HEK293T (cell line): Measurements from ENCODE around the gene IFI6.

Experiments
- CTCF ChIA-PET: fragments of 350-600 bp; formaldehyde crosslinking; extraction: SDS; loops from one replicate; lab custom pipeline; 2021; ENCODE audit warnings: antibody characterized with exemption, inconsistent platforms; lab: Yijun Ruan, JAX
- POLR2A ChIA-PET: fragments of 350-600 bp; formaldehyde crosslinking; extraction: SDS; loops from one replicate; lab custom pipeline; 2020; ENCODE audit warnings: antibody characterized with exemption, inconsistent platforms; lab: Yijun Ruan, JAX
- DNase-seq: peaks from one replicate; pipeline ENCODE4 v3.0.0; 2012; ENCODE audit warnings: mixed read lengths; ENCODE audit errors: extremely low spot score
- ARNT ChIP-seq: fragments of 450-650 bp; IDR thresholded peaks from 2 replicates; pipeline ENCODE4 v1.6.1; 2017; ENCODE audit warnings: mild to moderate bottlenecking
- BHLHE40 ChIP-seq: fragments of 450-650 bp; IDR thresholded peaks from 2 replicates; pipeline ENCODE4 v1.6.1; 2016; ENCODE audit warnings: mild to moderate bottlenecking, moderate library complexity, borderline replicate concordance
- CTBP1 ChIP-seq: fragments of 450-650 bp; IDR thresholded peaks from 2 replicates; pipeline ENCODE4 v1.6.1; 2016; ENCODE audit warnings: borderline replicate concordance
- ELF4 ChIP-seq: fragments of 450-650 bp; IDR thresholded peaks from 2 replicates; pipeline ENCODE4 v1.6.1; 2017; ENCODE audit warnings: antibody characterized with exemption
- FOXA1 ChIP-seq: fragments of 450-650 bp; IDR thresholded peaks from 2 replicates; pipeline ENCODE4 v1.6.1; 2016; ENCODE audit warnings: mild to moderate bottlenecking
- FOXK2 ChIP-seq: fragments of 450-650 bp; IDR thresholded peaks from 2 replicates; pipeline ENCODE4 v1.6.1; 2016; ENCODE audit warnings: mild to moderate bottlenecking
- FOXM1 ChIP-seq: fragments of 450-650 bp; IDR thresholded peaks from 2 replicates; pipeline ENCODE4 v1.6.1; 2017; ENCODE audit warnings: mild to moderate bottlenecking, borderline replicate concordance
- HDGF ChIP-seq: fragments of 450-650 bp; IDR thresholded peaks from 2 replicates; pipeline ENCODE4 v1.6.1; 2017; ENCODE audit warnings: antibody characterized with exemption, borderline replicate concordance
- L3MBTL2 ChIP-seq: fragments of 450-650 bp; conservative IDR thresholded peaks from 2 replicates; pipeline ENCODE4 v1.6.1; 2016; ENCODE audit warnings: mild to moderate bottlenecking
- LEF1 ChIP-seq: fragments of 450-650 bp; IDR thresholded peaks from 2 replicates; pipeline ENCODE4 v1.6.1; 2017; ENCODE audit warnings: mild to moderate bottlenecking, borderline replicate concordance
- NFRKB ChIP-seq: fragments of 450-650 bp; IDR thresholded peaks from 2 replicates; pipeline ENCODE4 v1.6.1; 2016; ENCODE audit warnings: mild to moderate bottlenecking, moderate library complexity
- PKNOX1 ChIP-seq: fragments of 450-650 bp; IDR thresholded peaks from 2 replicates; pipeline ENCODE4 v1.6.1; 2016
- SP1 ChIP-seq: fragments of 450-650 bp; IDR thresholded peaks from 2 replicates; pipeline ENCODE4 v1.6.1; 2017
- SUZ12 ChIP-seq: fragments of 450-650 bp; IDR thresholded peaks from 2 replicates; pipeline ENCODE4 v1.6.1; 2016; ENCODE audit warnings: mild to moderate bottlenecking
- TARDBP ChIP-seq: fragments of 450-650 bp; IDR thresholded peaks from 2 replicates; pipeline ENCODE4 v1.6.1; 2016
- ZNF384 ChIP-seq: fragments of 450-650 bp; IDR thresholded peaks from 2 replicates; pipeline ENCODE4 v1.6.1; 2016

Gene IFI6

GRCh38 chr1:27627061-27627460, 44.9 kb downstream of the IFI6 start:
- ChIA-PET POLR2A (no interaction called here), CTCF (no interaction called here)
- DNase-seq: no peak
- TF ChIP-seq SUZ12 (no peak), ZNF384 (no peak), TARDBP (no peak), L3MBTL2 (no peak), CTBP1 (no peak), LEF1 (no peak), HDGF (no peak), PKNOX1 (no peak), ARNT (no peak), BHLHE40 (no peak), NFRKB (no peak), FOXA1 (no peak), SP1 (no peak), ELF4 (no peak), FOXK2 (no peak)

GRCh38 chr1:27626031-27626935, 45.7 kb downstream of the IFI6 start:
- CTCF ChIA-PET: no interaction called here
- no peak for TF ChIP-seq FOXM1
- TF ChIP-seq FOXK2: no peak
- no peak for TF ChIP-seq PKNOX1
- no peak for TF ChIP-seq HDGF
- TF ChIP-seq FOXA1: no peak
- TF ChIP-seq ELF4: no peak
- no peak for TF ChIP-seq NFRKB
- no peak for TF ChIP-seq LEF1
- no peak for TF ChIP-seq BHLHE40
- no peak for TF ChIP-seq SP1
- TF ChIP-seq L3MBTL2: no peak
- TF ChIP-seq ARNT: no peak
- no peak for TF ChIP-seq SUZ12
- no peak for TF ChIP-seq ZNF384
- POLR2A ChIA-PET: no interaction called here
- DNase-seq: no peak

GRCh38 chr1:27624467-27625178, 47.4 kb downstream of the IFI6 start:
- POLR2A ChIA-PET: no interaction called here
- no peak for TF ChIP-seq FOXM1
- TF ChIP-seq TARDBP: no peak
- TF ChIP-seq HDGF: no peak
- no peak for TF ChIP-seq ZNF384
- no peak for TF ChIP-seq LEF1
- TF ChIP-seq FOXA1: no peak
- TF ChIP-seq ELF4: no peak
- no peak for TF ChIP-seq NFRKB
- TF ChIP-seq PKNOX1: no peak
- TF ChIP-seq L3MBTL2: no peak
- TF ChIP-seq CTBP1: no peak
- no peak for TF ChIP-seq SUZ12
- TF ChIP-seq BHLHE40: no peak
- no peak for DNase-seq

GRCh38 chr1:27623327-27624212, 48.4 kb downstream of the IFI6 start:
- ChIA-PET POLR2A (no interaction called here), CTCF (interaction anchor here (1.2 kb wide), 1 partner anchor 66 kb away, joined by 3 read pairs; no protein-coding TSS in a partner anchor)
- no peak for DNase-seq
- no peak for TF ChIP-seq FOXA1
- no peak for TF ChIP-seq TARDBP
- TF ChIP-seq BHLHE40: no peak
- TF ChIP-seq SP1: no peak
- TF ChIP-seq CTBP1: no peak
- no peak for TF ChIP-seq ZNF384
- no peak for TF ChIP-seq ELF4
- no peak for TF ChIP-seq ARNT
- TF ChIP-seq PKNOX1: no peak
- TF ChIP-seq LEF1: no peak
- TF ChIP-seq SUZ12: no peak

More at GRCh38 chr1:27624467-27625178, 47.4 kb downstream of the IFI6 start:
- CTCF ChIA-PET: interaction anchor here (1.2 kb wide), 1 partner anchor 67 kb away, joined by 3 read pairs; no protein-coding TSS in a partner anchor
